Pancreas (tissue), 10 donors: ENCODE measurements around the gene PHACTR2. TPM values are rescaled to one million over a fixed set of nuclear protein-coding genes. Genes with fewer than 3 reads are reported as not detected.

Experiments
- ATAC-seq, 4 donors: fragments of 200-7000 bp; cut with Tn5 transposase; one replicate each; pipeline versions ENCODE4 v1.8.0 to v1.9.1; 2020; ENCODE audit warnings: mild to moderate bottlenecking in 4 of 4, moderate library complexity in 4 of 4
- DNase-seq, 6 donors: peaks; one replicate each; pipeline ENCODE4 v3.0.0-alpha.2; 2020
- FAIRE-seq: peaks from 2 replicates; lab custom pipeline; 2012; peaks lifted over from hg19 to GRCh38; lab: Jason Lieb, UNC
- H3K27ac ChIP-seq, 4 donors: fragments of 200-600 bp; sonication (generic); 1 replicate in 3 of 4; 2 replicates in 1 of 4; pipeline versions ENCODE4 v1.5.0 to v1.8.0; 2020
- H3K27me3 ChIP-seq, 4 donors: fragments of 200-600 bp; one replicate each; pipeline ENCODE4 v1.8.0; 2021
- H3K36me3 ChIP-seq, 3 donors: fragments of 200-600 bp; sonication (generic) in 1 of 3; one replicate each; pipeline versions ENCODE4 v1.5.0 to v1.8.0; 2020 to 2021
- H3K4me1 ChIP-seq, 3 donors: fragments of 200-600 bp; one replicate each; pipeline ENCODE4 v1.8.0; 2021
- H3K4me3 ChIP-seq, 4 donors: fragments of 200-600 bp; sonication (generic) in 2 of 4; one replicate each; pipeline versions ENCODE4 v1.5.0 to v1.8.0; 2020 to 2021
- H3K9me3 ChIP-seq, 4 donors: fragments of 200-600 bp; one replicate each; pipeline ENCODE4 v1.8.0; 2021
- WGBS, 2 donors: extraction: QIAGEN DNeasy Blood & Tissue Kit; methylation state at CpG; one replicate each; pipeline ENCODE4 v1.1.7; 2013; 5-methylcytosine and 5-hydroxymethylcytosine counted together
- intact Hi-C, 3 donors: fragments of 100-400 bp; cut with DNase I; formaldehyde crosslinking; loops; one replicate each; pipeline versions ENCODE4 v1.11.1 to v1.14.2; 2022
- polyA plus RNA-seq, 2 donors: library from polyadenylated mRNA; stranded (reverse); fragments of 200-250 nt; gene quantifications; one replicate each; pipeline ENCODE4 v1.2.3, GENCODE V29; 2013
- total RNA-seq, 6 donors: library from RNA; stranded (reverse); fragmentation: NEBNext Ultra II Directional in 4 of 6; extraction: Animal tissue kit (Norgen Biotek cat#: 25700) in 4 of 6; gene quantifications; one replicate each; pipeline versions ENCODE4 v1.2.1 to v1.2.4, GENCODE V29; 2021 to 2023
- TF ChIP-seq, protein P1 (sequence below), 4 donors: fragments of 200-600 bp; sonication (generic) in 3 of 4; IDR thresholded peaks; one replicate each; pipeline versions ENCODE4 v1.5.0 to v1.8.0; 2021; ENCODE audit warnings: antibody characterized with exemption in 4 of 4
- donor health status: healthy with polysubstance abuse.
- donor health status: DM: no; HTN: no; CAD: no; lungs with moderate emphysema.
- donor health status: DM: no; HTN: no; CAD: no.
- donor health status: control.
- donor health status: control.
- donor health status: Bipolar disorder and iron deficiency.
- donor health status: DM: yes; HTN: yes; CAD: no.
- donor health status: DM: no; HTN: no; CAD: no.
- donor health status: DM: no; HTN: no; CAD: no.
- donor health status: DM: yes; HTN: yes; CAD: no.

The PHACTR2 gene
- total and polyA plus RNA-seq, 8 donors, result 2.7 to 19.0 (median 8.9) TPM

DNA sequence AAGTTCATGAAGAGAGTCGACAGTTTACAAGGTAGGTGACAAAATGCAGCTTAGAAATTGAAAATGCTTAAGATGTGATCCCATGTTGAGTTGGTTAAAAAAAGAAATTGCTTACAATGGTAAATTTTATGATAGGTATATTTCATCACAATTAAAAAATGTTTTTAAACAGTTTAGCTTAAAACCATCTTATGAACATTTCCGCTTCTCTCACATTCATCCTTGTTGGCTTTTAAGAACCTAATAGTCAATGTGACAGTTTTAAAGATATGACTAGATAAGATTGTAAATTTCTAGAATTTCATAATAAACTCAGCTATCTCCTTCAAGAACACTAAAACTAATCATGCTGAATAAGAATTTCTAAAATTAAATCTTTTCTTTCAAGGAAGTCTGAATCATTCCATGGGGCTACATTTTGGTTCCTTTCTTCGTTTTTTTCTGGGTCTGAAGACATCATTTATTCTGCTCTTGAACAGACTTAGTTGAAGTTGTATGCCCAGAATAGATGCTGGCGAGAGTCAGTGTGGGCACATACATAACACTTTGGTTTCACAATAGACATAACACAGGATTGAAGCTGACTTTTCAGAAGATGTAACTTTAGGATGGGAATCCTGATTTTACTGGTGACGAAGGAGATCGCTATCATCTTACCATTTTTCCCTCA lies 129.5 kb downstream of the PHACTR2 start:
- Histone ChIP-seq H3K27me3 (no peaks in the 10 kb centered on the region), H3K27ac (no peak overlapping the region), H3K4me3 (no peak overlapping the region), H3K9me3 (no peaks in the 10 kb centered on the region), H3K4me1 (peaks cover 0 to 11% (median 8%) of the 10 kb centered on the region in 3 donors), H3K36me3 (no peaks in the 10 kb centered on the region)
- TF ChIP-seq, protein P1, sequence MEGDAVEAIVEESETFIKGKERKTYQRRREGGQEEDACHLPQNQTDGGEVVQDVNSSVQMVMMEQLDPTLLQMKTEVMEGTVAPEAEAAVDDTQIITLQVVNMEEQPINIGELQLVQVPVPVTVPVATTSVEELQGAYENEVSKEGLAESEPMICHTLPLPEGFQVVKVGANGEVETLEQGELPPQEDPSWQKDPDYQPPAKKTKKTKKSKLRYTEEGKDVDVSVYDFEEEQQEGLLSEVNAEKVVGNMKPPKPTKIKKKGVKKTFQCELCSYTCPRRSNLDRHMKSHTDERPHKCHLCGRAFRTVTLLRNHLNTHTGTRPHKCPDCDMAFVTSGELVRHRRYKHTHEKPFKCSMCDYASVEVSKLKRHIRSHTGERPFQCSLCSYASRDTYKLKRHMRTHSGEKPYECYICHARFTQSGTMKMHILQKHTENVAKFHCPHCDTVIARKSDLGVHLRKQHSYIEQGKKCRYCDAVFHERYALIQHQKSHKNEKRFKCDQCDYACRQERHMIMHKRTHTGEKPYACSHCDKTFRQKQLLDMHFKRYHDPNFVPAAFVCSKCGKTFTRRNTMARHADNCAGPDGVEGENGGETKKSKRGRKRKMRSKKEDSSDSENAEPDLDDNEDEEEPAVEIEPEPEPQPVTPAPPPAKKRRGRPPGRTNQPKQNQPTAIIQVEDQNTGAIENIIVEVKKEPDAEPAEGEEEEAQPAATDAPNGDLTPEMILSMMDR (IDR thresholded peaks at IDR 0.05), result no peak
- intact Hi-C loops, result no loop called here
- no peak for DNase-seq
- no peak for FAIRE-seq
- no peak for ATAC-seq
- 92 to 94% methylated on average over 6 of the region's 6 CpGs for WGBS, 2 donors

DNA sequence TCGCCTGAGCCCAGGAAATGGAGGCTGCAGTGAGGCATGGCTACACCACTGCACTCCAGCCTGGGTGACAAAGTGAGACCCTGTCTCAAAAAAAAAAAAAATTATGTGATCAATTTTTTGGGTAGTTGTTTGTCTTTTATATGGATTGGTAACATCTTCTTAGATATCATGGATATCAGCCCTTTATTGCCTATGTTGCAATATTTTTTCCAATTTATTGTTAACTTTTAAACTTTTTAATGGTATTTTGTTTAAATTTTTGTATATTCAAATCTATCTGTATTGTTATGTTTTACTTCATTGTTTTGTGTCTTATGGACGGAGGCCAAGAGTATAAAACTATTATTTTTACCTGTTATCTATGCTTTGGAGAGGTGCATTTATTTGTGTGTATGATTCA lies 133.0 kb downstream of the PHACTR2 start:
- Histone ChIP-seq H3K27ac (no peak overlapping the region), H3K4me3 (no peak overlapping the region), H3K36me3 (no peaks in the 10 kb centered on the region), H3K9me3 (no peaks in the 10 kb centered on the region), H3K4me1 (peaks cover 0 to 12% (median 8%) of the 10 kb centered on the region in 3 donors), H3K27me3 (no peaks in the 10 kb centered on the region)
- WGBS, 2 donors, result 85 to 91% methylated on average over 2 of the region's 2 CpGs
- ATAC-seq (no peak), DNase-seq (no peak), FAIRE-seq (no peak)
- intact Hi-C loops, result no loop called here
- TF ChIP-seq, protein P1 (IDR thresholded peaks at IDR 0.05), result no peak

DNA sequence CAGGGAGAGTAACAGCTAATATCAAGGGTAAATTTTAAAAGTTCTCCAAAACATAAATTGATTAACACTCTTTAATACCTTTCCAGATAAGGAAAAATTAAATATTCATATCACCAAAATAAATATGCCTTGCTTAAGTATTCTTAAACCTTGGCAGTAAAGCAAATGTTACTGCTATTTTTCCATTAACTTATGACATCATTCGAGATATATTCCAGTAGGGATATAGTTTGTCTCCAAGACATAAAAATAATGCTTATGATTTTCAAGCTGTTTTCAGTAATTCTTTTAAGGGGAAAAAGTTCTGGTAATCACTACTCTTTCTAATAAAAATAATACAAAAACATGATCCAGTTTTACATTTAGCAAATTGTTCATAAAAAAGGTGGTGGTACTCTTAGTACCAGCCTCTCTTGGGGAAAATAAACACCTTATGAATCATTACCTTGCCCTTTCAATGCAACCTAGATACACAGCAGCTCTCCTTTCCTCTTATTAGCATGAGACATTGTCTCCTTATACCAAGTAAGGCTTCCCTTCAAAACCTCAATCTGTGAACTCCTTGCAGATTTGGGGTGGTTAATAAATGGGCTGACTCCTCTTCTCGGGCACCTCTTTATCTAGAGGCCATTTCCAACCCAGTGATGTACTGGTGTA lies 133.9 kb downstream of the PHACTR2 start:
- Histone ChIP-seq H3K4me3 (no peak overlapping the region), H3K27ac (no peak overlapping the region), H3K9me3 (no peaks in the 10 kb centered on the region), H3K36me3 (no peaks in the 10 kb centered on the region), H3K4me1 (peaks cover 0 to 12% (median 8%) of the 10 kb centered on the region in 3 donors), H3K27me3 (no peaks in the 10 kb centered on the region)
- TF ChIP-seq, protein P1 (IDR thresholded peaks at IDR 0.05), result no peak
- DNase-seq, result no peak
- ATAC-seq, result peak; percentile 55 to 87 (median 68)
- WGBS, 2 donors, result 39 to 50% methylated on average over 2 of the region's 2 CpGs
- FAIRE-seq, result no peak
- intact Hi-C loops, result no loop called here

DNA sequence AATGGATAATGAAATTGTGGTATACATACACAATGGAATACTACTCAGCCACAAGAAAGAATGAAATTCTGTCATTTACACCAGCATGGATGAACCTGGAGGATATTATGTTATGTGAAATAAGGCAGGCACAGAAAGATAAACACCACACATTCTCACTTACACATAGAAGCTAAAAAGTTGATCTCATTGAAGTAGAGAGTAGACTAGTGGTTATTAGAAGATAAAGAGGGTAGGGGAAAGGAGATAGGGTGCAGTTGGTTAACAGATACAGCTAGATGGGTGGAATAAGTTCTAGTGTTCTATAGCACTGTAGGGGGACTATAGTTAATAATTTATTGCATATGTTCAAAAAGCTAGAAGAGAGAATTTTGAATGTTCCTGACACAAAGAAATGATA lies 139.9 kb downstream of the PHACTR2 start:
- no peak for DNase-seq

More for the DNA sequence above, 139.9 kb downstream of the PHACTR2 start:
- Histone ChIP-seq H3K27me3 (no peaks in the 10 kb centered on the region), H3K4me1 (no peaks in the 10 kb centered on the region), H3K4me3 (no peak overlapping the region), H3K9me3 (no peaks in the 10 kb centered on the region), H3K36me3 (no peaks in the 10 kb centered on the region), H3K27ac (no peak overlapping the region)
- intact Hi-C loops, result no loop called here
- ATAC-seq, result no peak
- TF ChIP-seq, protein P1 (IDR thresholded peaks at IDR 0.05), result no peak
- no peak for FAIRE-seq
